Posterior cingulate gyrus (tissue), 11 donors: ENCODE measurements around the gene HS3ST3A1.
A peak's percentile ranks its signal among the peaks of the same experiment; 100 is the strongest.
"Not testable (repeated sequence)": the region's sequence is repeated elsewhere in the genome, so short reads cannot be mapped to it uniquely, and the experiment has no call there.

Experiments used
- DNase-seq, 10 donors: peaks; one replicate each; pipeline versions ENCODE4 v3.0.0 to v3.0.0-alpha.2; 2020 to 2021; ENCODE audit warnings: mixed read lengths in 3 of 10
- intact Hi-C: fragments of 100-400 bp; cut with DNase I; formaldehyde crosslinking; loops from one replicate; pipeline ENCODE4 v1.15.1; 2023

HS3ST3A1 gene

DNA sequence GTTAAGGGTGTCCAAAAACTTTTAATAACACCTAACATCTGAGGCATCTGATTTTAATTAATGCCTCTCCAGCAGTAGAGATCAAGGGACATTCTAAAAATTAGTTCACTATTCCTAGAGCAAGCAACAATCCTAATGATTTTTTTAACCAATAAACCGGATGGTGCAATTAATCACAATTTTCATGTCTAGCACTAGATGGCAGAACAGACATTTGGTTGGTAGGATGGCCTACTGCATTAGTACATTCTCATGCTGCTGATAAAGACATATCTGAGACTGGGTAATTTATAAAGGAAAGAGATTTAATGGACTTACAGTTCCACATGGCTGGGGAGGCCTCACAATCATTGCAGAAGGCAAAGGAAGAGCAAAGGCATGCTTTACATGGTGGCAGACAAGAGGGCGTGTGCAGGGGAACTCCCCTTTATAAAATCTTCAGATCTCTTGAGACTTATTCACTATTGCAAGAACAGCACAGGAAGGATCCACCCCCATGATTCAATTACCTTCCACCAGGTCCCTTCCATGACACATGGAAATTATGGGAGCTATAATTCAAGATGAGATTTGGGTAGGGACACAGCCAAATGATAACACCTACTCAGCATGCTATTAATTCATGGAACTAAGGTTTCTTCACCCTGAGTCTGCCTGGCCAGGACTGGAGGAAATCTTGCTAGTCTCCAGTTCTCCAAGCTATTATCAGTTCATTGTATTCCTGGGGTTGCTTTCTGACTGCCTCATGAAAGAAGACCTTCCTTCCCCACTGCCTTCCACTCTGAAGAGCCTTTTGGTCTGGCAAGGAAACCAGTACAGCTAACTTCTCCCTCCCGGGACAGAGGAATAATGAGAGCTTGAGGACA lies 24.8 kb downstream of the HS3ST3A1 start:
- no peak for DNase-seq
- intact Hi-C loops: no loop called here

DNA sequence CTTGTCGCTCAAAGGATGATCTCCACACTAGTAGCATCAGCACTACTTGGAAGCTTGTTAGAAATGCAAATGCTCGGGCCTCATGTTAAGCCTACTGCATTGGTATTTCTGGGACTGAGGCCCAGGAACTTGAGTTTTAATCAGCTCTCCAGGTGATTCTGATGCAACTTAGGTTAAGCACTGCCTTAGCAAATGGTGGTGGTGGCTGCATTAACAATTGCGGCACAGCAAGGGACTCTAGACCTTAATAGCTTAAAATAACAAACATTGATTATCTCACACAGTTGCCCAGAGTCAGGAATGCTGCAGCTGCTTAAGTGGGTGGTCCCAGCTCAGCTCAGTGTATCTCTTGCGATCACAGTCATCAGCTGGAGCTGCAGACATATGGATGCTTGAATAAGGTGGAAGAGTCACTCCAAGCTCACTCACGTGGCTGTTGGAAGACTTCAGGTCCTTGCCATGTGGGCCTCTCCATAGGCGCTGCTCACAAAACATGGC lies 25.8 kb downstream of the HS3ST3A1 start:
- DNase-seq: no peak
- intact Hi-C loops: no loop called here

DNA sequence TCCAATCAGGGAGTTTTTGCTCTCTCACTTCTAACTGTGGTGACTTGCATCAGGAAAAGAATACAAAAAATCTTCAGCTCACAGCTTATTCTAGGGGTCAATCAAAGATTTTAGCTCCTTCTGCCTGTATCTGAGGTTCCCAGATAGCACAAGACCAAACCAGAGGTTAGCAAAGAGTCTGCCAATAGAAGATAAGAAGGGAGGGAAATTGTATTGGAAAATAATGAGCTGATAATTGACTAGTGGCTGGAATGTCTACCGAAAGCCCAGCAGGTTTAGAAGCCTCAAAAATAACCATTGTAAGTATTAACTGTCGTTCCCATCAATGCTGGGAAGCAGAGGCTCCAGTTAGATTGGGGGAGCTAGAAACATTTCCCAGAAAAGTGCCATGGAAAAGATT lies 26.3 kb downstream of the HS3ST3A1 start:
- intact Hi-C loops: no loop called here
- DNase-seq: no peak

DNA sequence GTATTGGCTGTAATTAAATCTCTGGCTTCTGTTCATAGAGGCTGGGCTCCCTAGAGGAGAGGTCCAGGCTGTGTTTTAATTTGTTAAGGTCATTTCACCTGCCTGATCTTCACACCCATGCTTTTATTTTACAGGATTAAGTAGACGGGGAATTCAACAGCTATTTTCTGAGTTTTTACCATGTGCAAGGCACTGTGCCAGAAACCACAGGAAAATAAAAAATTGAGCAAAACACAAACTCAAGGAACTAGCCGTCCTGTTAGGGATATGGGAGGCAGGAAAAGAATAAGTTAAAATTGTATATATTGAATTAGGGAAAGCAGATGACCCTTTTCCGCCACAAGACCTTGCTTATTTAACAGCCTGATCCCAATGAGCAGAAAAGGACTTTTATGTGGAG lies 29.1 kb downstream of the HS3ST3A1 start:
- DNase-seq: no peak
- intact Hi-C loops: no loop called here

DNA sequence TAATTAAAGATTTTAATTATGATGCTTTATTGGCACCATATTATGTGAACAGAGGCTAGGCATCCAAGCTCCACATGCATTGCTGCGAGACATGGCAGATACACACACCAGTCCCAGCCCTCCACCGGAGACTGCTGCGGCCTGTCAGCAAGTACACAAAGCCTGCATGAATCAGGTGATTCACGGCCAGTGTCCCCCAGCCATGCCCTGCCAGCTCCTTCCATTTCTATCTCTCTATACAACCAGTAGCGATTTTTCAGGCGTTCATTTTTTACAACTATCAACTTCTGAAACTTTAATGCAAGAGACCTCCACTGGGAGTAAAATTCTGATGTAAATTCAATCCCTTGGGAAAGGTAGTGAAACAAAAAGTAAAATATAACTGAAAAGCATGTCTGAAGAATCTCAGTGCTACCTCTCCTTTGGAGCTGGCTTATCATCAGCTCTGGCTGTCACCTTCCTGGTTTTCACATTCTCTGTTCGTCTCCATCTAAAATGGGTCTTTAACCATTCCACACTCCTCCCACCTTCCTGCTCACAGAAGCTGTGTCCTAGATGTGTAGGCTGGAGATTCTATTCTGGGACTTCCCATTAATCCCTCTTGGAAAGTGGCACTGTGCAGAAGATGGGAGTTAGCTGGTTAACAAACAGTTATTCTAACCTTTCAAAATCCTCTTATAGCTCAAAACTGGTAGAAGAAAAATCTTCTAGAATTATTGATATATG lies 32.2 kb downstream of the HS3ST3A1 start:
- DNase-seq: no peak
- intact Hi-C loops: no loop called here

DNA sequence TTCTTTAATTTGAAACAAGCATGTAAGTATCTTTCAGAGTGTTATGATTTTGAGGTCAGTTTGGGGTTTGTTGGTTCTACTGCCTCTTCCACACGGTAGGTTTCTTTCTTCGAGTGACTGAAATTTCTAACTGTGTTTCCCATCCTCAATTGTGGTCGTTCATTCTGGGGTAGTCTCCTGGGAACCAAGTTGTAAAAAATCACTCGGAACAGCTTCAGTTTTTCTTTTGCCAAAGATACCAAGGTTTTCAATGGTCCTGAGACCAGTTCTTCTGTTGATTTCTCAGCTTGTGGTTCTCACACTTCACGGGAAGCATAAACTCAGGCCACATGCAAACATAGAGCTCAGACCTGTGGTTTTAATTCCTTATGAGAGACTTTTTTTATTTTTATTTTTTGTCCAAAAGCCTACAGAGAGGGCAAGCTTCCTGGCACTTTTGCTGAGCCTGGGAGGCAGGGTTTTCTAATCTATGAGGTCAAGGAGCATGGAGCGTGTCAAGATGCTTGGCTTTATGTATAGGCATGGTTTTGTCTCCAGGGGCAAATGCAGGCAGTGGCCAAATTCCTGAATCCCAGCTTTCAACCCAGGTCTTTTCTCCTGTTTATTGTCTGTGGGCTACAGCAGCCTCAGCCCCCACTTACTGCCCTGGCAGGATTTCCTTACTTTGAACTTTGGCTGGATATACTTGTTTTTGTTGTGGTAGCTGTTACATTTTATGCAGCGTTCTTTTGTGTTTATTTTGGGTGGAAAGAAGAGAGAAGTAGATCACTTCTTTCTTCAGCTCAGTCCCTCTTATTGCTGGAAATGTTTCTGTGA lies 32.9 kb downstream of the HS3ST3A1 start:
- no peak for DNase-seq
- intact Hi-C loops: no loop called here

DNA sequence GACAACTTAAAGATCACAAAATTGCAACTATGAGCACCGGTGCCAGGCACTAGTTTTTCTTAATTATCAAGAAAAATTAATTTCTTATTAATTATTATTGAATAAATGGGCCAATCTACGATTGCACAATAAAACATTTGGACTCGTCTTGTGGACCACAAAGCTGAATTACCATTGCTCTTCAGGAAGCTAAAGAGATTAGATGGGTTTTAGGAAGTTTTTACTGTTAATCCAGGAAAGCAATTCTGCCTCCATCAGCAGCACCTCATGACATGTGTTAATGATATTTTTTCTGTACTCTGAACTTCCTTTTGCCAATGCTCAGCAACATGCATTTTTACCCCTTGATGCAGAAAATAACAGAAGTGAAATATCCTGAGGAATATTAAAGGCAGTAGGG lies 37.9 kb downstream of the HS3ST3A1 start:
- intact Hi-C loops: no loop called here
- DNase-seq: no peak

DNA sequence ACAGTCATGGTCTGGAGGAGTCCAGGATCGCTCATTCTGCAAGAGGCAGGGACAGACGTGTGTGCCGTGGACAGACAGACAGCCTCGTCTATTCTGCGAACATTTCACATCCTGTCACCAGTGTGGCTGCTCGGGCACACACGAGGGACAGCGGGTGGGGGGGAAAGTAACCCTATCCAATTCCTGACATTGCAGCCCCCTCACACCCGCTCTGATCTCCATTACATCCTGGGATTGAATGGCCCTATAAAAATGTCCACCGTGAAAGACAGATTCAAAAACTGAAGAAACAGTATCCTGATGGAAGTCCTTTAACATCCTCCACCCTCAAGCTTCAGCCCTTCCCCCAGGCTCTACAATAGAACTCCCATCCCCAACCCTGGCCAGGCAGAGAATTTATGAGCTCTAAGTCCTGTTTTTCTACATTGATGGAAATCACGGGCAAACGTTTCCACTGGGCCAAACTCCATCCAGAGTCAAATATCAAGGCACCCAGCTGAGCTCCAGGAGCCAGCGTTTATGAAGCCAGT lies 39.4 kb downstream of the HS3ST3A1 start:
- intact Hi-C loops: no loop called here
- DNase-seq: peak in 1 of 10 donors; percentile 13

DNA sequence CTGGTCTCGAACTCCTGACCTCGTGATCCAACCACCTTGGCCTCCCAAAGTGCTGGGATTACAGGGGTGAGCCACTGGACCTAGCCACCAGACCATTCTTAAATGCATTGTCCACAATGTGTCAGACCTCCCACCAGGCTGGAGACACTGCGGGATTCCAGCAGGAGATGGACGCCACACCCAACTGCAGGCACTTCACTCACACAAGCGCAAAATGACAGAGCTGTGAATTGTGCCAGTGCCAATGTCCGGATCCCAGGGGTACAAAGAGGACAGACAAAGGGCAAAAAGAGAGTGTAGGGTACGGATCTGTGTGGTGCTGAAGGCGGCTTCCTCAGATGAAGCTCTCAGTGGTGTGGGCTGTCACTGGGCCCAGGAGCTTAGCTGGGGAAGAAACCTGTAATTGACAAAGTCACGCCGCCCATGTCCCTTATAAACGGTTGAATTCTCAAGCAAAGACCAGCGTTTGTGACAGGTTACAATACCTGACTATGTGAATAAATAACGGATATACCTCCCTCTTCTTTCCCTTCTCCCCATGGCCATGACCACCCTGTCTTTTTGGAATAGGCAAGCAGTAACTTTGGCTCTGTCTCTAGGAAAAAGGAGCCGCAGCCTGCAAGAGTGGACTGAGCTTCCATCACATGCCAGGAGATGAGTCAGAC lies 40.0 kb downstream of the HS3ST3A1 start:
- no peak for DNase-seq
- intact Hi-C loops: no loop called here

DNA sequence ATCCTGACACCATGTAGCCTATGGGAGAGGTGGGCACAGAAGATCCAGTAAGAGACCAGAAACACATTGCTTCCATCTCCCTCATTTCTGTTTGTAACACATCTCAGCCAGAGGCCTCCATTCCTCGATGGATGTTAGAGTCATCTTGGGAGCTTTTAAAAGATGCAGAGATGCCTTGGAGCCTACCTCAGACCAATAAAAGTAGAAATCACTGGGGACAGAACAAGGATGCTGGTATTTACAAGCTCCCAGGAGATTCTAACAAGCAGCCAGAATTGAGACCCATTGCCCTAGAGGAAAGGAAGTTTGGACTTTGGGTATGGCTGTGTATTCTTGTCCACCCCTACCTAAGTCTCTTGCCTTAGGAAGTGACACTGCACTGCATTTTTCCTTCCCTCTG lies 40.8 kb downstream of the HS3ST3A1 start:
- no peak for DNase-seq
- intact Hi-C loops: no loop called here

DNA sequence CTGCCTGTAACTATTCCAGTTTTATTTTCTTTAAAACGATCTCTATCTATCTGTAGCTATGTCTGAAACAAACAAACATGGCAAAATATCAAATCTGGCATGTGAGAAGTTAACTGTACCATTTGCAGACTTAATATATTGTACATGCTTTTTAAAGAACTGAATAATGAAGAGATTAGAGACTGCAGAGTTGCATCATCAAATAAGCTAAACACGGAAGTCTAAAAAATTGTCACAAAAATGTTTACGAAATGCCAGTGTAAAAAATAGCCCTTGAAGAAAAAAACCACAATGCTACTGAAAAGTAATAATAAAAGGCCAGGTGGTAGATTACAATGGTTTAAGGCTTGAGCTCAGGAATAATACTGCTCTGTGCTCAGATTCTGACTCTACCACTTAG lies 43.1 kb downstream of the HS3ST3A1 start:
- DNase-seq: no peak
- intact Hi-C loops: no loop called here

DNA sequence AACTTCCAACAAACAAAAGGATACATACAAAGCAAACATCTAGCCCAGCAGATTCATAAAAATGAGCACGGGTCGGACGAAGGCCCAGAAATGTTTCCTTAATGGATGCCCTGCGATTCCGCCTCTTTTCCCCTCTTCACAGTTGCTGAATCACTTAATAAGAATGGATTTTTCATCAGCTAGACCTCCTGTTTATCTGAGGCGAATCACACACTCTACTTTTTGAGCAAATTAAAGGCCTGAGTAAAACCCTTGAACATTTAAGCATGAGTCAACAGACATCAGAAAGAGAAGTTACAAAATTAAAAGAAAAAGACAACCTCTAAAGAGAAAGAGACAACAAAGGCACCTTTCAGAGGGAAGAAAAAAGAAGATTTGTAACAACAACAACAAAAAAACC lies 44.7 kb downstream of the HS3ST3A1 start:
- intact Hi-C loops: no loop called here
- DNase-seq: no peak

DNA sequence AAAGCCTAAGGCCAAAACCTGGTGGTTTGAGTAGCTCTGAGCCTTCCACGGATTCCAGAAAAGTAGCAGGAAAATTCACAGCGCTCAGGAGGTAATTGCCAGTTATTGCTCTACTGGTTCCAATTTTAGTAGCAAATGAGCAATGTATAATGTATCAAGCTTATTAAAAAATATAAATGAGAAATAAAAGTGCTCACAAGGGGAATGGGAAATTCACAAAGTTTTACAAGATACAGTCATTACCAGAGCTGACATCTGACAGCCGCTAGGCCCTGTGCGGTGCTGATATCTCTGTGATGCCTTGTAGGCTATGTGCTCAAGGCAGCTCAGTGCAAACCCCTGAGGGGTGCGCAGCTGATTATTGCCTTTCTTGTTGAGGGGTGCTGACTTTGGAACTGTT lies 47.5 kb downstream of the HS3ST3A1 start:
- DNase-seq: no peak
- intact Hi-C loops: no loop called here

DNA sequence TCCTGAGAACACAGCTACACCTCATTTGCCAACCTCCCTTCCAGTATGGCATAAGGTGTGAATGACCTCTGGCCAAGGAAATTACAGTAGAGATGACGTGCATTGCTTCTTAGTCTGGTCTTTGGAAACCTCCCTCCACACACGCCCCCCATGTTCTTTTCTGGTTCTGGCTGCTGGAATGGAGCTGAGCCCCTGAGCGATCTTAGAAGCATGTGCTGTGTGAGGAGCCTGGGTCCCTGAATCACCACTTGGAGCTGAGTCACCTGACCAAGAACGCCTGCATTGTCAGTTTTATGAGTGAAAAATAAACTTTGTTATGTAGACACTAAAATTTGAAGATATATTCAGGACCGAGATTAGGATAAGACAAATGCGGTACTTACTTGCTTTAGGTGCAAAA lies 51.4 kb downstream of the HS3ST3A1 start:
- no peak for DNase-seq
- intact Hi-C loops: no loop called here

DNA sequence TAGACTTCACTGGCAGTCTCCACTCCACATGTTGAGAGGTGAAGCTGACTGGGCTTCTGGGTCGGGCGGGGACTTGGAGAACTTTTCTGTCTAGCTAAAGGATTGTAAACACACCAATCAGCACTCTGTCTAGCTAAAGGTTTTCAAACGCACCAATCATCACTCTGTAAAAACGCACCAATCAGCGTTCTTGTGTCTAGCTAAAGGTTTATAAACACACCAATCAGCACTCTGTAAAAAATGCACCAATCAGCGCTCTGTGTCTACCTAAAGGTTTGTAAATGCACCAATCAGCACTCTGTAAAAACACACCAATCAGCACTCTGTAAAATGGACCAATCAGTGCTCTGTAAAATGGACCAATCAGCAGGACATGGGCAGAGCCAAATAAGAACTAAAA lies 53.2 kb downstream of the HS3ST3A1 start:
- DNase-seq, intact Hi-C loops: not testable (repeated sequence)

DNA sequence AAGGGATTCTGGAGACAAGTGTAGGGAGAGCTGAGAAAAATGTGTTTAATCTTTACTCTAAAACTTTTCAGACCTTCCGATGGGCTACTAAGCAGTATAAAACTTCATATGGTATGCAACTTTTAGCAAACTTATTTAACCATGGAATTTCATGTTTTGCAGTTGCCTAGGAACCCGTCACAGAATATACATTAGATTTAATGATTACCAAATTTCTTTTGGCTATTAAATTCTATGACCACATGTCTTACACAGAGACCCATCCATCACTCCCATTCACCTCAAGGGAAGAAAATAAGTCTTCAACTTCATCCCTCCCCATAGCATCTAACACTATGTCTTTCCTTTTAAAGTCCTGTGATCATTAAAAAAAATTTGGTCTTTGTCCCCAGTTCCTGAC lies 54.9 kb downstream of the HS3ST3A1 start:
- no peak for DNase-seq
- intact Hi-C loops: no loop called here

DNA sequence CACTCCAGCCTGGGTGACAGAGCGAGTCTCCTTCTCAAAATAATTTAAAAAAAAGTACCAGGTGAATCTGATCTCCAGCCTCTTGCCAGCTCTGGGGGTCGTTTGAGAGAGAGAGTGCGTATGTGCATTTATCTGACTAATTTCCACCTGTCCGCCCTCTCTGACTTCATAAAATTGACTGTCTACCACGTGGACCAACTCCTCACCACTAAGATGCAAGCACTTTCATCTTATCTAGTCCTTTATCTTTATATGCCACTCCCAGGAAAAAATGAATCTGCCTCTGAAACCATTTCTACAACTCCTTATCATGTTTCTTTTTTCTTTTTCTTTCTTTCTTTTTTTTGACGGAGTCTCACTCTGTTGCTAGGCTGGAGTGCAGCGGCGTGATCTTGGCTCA lies 55.8 kb downstream of the HS3ST3A1 start:
- DNase-seq: no peak
- intact Hi-C loops: no loop called here

DNA sequence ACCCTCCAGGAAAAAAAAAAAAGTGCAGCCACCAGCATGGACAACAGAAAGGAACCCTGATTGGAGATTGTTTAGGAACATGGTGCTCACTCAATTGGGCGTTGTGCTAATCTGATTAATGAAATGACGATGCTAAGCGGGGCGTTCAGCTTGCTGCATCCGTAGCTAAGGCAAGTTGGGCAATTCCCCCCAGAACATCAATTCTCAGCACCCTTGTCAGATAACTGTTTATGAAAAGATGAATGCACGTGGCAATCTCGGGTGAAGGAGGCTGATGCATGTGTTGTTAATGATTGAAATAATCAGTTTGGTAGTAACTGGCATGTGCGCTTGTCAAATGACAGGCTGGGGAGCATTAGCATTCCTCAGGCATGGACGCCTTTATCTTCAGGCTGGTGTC lies 57.0 kb downstream of the HS3ST3A1 start:
- intact Hi-C loops: no loop called here
- DNase-seq: no peak

DNA sequence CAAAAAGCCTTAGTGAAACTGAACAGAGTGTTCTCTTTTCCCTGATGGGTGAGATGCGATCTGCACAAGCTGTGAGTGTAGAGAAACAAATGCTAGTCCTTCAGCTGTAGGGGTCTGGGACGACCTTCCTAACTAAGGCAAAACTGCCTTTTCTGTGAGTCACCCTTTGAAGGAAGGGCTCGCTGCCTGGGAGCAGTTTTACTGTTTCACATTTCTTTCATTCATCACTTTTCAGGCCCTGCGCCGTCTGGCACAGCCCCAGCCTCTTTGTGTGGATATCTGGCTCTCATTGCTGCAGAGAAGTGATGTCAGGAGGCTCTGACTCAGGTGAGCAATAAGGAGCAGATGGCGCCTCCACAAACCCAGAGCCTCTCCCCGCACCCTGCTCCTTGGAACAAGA lies 57.4 kb downstream of the HS3ST3A1 start:
- peak in 2 of 10 donors; percentile 19 to 52 for DNase-seq
- intact Hi-C loops: no loop called here

DNA sequence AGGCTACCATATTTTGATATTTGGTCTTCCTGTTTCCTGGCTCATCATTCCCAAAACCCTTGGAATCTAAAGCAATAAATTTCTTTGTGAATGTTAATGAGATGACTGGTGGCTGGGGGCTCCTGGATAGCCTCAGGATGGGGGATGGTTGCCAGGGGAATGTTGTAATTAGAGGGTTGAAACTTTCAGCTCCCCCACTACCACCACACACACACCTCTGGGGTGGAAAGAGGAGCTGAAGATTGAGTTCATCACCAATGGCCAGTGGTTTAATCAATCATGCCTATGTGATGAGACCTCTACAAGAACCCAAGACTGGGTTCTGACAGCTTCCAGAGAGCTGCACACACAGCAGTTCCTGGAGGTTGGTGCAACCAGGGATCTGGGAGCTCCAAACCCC lies 59.1 kb downstream of the HS3ST3A1 start:
- DNase-seq: no peak
- intact Hi-C loops: no loop called here
